Ascending aorta (tissue), 2 donors: ENCODE results near the gene NUDT13. TPM values are rescaled to one million over a fixed set of nuclear protein-coding genes. Genes with fewer than 3 reads are reported as not detected.
"Not testable (repeated sequence)": the region's sequence is repeated elsewhere in the genome, so short reads cannot be mapped to it uniquely, and the experiment has no call there.

ENCODE experiments used
- DNase-seq, 2 donors: peaks; one replicate each; pipeline ENCODE4 v3.0.0-alpha.2; 2019; ENCODE audit warnings: low spot score in 2 of 2
- H3K27ac ChIP-seq, 2 donors: fragments of 200-600 bp; sonication (generic); one replicate each; pipeline ENCODE4 v1.5.1; 2016 to 2017; ENCODE audit warnings: mild to moderate bottlenecking in 1 of 2
- H3K27me3 ChIP-seq: fragments of 200-600 bp; sonication (generic); one replicate; pipeline ENCODE4 v1.5.1; 2017
- H3K36me3 ChIP-seq, 2 donors: fragments of 200-600 bp; sonication (generic); one replicate each; pipeline ENCODE4 v1.5.1; 2016
- H3K4me1 ChIP-seq, 2 donors: fragments of 200-600 bp; sonication (generic); one replicate each; pipeline ENCODE4 v1.5.1; 2016 to 2017; ENCODE audit warnings: mild to moderate bottlenecking in 1 of 2
- H3K4me3 ChIP-seq, 2 donors: fragments of 200-600 bp; sonication (generic); one replicate each; pipeline ENCODE4 v1.5.1; 2016 to 2017; ENCODE audit warnings: mild to moderate bottlenecking in 1 of 2
- H3K9me3 ChIP-seq, 2 donors: fragments of 200-600 bp; sonication (generic); one replicate each; pipeline ENCODE4 v1.5.1; 2016
- intact Hi-C: fragments of 100-400 bp; cut with DNase I; formaldehyde crosslinking; loops from one replicate; pipeline ENCODE4 v1.15.1; 2023
- total RNA-seq: library from RNA; depleted of rRNA; stranded (reverse); fragments of >200 nt; gene quantifications from one replicate; pipeline ENCODE4 v1.1.0, GENCODE V29; 2016
- TF ChIP-seq, protein P1 (sequence below), 3 experiments: fragments of 200-600 bp in 2 of 3; fragments of 450-650 bp in 1 of 3; sonication (generic) in 2 of 3; IDR thresholded peaks; one replicate each; pipeline ENCODE4 v1.5.1; 2016 to 2019; ENCODE audit warnings: antibody characterized with exemption in 3 of 3, mild to moderate bottlenecking in 1 of 3, moderate library complexity in 1 of 3

The NUDT13 gene
- total RNA-seq, 1 donor from 2014 or later, result 7.6 TPM

GRCh38 chr10:73134727-73135126, 24.5 kb downstream of the NUDT13 start:
- DNase-seq, result no peak
- H3K27me3 ChIP-seq, result no peaks in the 10 kb centered on the region
- H3K27ac ChIP-seq, result no peak overlapping the region
- intact Hi-C loops, result no loop called here
- no peaks in the 10 kb centered on the region for H3K4me1 ChIP-seq
- H3K4me3 ChIP-seq, result no peak overlapping the region
- peaks cover 73 to 96% of the 10 kb centered on the region in 2 donors for H3K36me3 ChIP-seq
- no peaks in the 10 kb centered on the region for H3K9me3 ChIP-seq
- TF ChIP-seq, protein P1, sequence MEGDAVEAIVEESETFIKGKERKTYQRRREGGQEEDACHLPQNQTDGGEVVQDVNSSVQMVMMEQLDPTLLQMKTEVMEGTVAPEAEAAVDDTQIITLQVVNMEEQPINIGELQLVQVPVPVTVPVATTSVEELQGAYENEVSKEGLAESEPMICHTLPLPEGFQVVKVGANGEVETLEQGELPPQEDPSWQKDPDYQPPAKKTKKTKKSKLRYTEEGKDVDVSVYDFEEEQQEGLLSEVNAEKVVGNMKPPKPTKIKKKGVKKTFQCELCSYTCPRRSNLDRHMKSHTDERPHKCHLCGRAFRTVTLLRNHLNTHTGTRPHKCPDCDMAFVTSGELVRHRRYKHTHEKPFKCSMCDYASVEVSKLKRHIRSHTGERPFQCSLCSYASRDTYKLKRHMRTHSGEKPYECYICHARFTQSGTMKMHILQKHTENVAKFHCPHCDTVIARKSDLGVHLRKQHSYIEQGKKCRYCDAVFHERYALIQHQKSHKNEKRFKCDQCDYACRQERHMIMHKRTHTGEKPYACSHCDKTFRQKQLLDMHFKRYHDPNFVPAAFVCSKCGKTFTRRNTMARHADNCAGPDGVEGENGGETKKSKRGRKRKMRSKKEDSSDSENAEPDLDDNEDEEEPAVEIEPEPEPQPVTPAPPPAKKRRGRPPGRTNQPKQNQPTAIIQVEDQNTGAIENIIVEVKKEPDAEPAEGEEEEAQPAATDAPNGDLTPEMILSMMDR (IDR thresholded peaks at IDR 0.05), result no peak

DNA sequence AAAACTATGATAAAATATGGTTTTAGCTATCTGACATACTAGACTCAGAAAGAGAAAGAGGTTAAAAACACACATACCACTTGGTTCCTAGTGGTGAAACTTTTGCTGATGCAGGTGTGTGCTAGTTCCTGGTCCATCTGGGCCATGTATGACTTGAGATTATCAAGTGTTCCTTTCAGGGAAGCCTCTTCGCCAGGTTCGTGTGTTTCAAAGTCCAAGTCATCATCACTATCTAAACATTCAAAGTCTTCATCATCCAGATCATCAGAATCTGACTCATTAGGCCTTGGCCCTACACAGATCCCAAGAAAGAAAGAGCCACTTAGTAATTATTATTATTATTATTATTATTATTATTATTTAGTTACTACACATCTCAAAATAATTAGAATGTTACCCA, 26.4 kb downstream of the NUDT13 start:
- H3K4me3 ChIP-seq, result no peak overlapping the region
- TF ChIP-seq, protein P1 (IDR thresholded peaks at IDR 0.05), result no peak
- no peaks in the 10 kb centered on the region for H3K9me3 ChIP-seq
- intact Hi-C loops, result no loop called here
- peaks cover 68 to 98% of the 10 kb centered on the region in 2 donors for H3K36me3 ChIP-seq
- no peaks in the 10 kb centered on the region for H3K4me1 ChIP-seq
- no peak for DNase-seq
- H3K27ac ChIP-seq, result no peak overlapping the region
- no peaks in the 10 kb centered on the region for H3K27me3 ChIP-seq

GRCh38 chr10:73139251-73139650, 29.0 kb downstream of the NUDT13 start:
- intact Hi-C loops, result no loop called here
- Histone ChIP-seq H3K4me3 (no peak overlapping the region), H3K9me3 (no peaks in the 10 kb centered on the region), H3K27ac (no peak overlapping the region), H3K36me3 (peaks cover 75 to 99% of the 10 kb centered on the region in 2 donors), H3K4me1 (no peaks in the 10 kb centered on the region), H3K27me3 (no peaks in the 10 kb centered on the region)
- no peak for DNase-seq
- TF ChIP-seq, protein P1 (IDR thresholded peaks at IDR 0.05), result no peak

- H3K27ac ChIP-seq, result no peak overlapping the region
- H3K4me3 ChIP-seq, result no peak overlapping the region
- no peak for DNase-seq
- intact Hi-C loops, result no loop called here
- no peaks in the 10 kb centered on the region for H3K4me1 ChIP-seq
- TF ChIP-seq, protein P1 (IDR thresholded peaks at IDR 0.05), result no peak
- H3K36me3 ChIP-seq, result peaks cover 80 to 100% of the 10 kb centered on the region in 2 donors
- H3K27me3 ChIP-seq, result no peaks in the 10 kb centered on the region
- H3K9me3 ChIP-seq, result no peaks in the 10 kb centered on the region
Measured at GRCh38 chr10:73141603-73142002, 31.3 kb downstream of the NUDT13 start.

- H3K27me3 ChIP-seq, intact Hi-C loops, H3K9me3 ChIP-seq, H3K4me3 ChIP-seq, DNase-seq, H3K27ac ChIP-seq, H3K4me1 ChIP-seq: not testable (repeated sequence)
- peaks cover 61 to 87% of the 10 kb centered on the region in 2 donors for H3K36me3 ChIP-seq
Measured at GRCh38 chr10:73150633-73151413, 40.6 kb downstream of the NUDT13 start.

DNA sequence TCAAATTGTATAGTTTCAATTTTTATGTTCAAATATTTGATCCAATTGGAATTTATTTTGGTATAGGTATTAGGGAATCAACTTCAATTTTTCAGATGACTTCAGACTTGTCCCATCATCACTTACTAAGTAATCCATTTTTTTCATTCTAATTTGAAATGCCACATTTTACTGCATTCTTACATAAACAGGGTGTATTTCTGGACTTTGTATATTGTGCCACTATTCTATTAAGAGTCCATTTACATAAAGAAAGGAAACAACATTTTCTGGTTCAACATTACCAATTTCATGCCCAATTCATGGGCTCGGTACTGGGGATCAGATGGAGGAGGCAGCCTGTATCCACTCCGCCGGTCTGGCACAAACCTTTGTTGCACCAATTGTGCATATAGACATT, 41.8 kb downstream of the NUDT13 start:
- no peaks in the 10 kb centered on the region for H3K4me1 ChIP-seq
- TF ChIP-seq, protein P1 (IDR thresholded peaks at IDR 0.05), result no peak
- intact Hi-C loops, result no loop called here
- H3K27me3 ChIP-seq, result no peaks in the 10 kb centered on the region
- peaks cover 55 to 86% of the 10 kb centered on the region in 2 donors for H3K36me3 ChIP-seq
- no peak overlapping the region for H3K27ac ChIP-seq
- no peak for DNase-seq
- H3K4me3 ChIP-seq, result no peak overlapping the region
- H3K9me3 ChIP-seq, result no peaks in the 10 kb centered on the region
